HG03025 (cell line): ENCODE results near the gene MYH9.
A peak's percentile ranks its signal among the peaks of the same experiment; 100 is the strongest.
"Not testable (repeated sequence)": the region's sequence is repeated elsewhere in the genome, so short reads cannot be mapped to it uniquely, and the experiment has no call there.

Experiments used
- ATAC-seq: cut with Tn5 transposase; IDR thresholded peaks from one replicate; pipeline ENCODE4 v1.9.1; 2021; ENCODE audit warnings: mild to moderate bottlenecking, moderate library complexity; ENCODE audit not compliant: unreplicated experiment, low FRiP score

MYH9 gene

DNA sequence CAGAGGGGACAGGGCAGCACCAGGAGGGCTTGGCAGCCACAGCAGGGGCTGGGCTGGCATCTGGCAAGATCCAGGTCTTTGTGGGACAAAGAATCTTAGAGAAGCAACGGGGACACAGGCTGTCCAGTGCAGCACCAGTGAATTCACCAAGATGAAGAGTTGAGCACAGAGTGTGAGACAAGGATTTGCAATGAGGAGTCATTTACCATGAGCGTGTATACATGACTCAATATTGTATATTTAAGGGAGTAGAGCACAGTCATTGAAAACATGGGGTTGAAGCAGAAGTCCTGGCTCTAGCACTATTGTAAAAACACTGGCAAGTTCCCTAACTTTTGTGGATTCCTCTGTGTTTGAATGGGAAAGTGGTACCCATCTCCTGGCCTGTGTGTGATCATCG, 131.3 kb downstream of the MYH9 start:
- no peak for ATAC-seq

DNA sequence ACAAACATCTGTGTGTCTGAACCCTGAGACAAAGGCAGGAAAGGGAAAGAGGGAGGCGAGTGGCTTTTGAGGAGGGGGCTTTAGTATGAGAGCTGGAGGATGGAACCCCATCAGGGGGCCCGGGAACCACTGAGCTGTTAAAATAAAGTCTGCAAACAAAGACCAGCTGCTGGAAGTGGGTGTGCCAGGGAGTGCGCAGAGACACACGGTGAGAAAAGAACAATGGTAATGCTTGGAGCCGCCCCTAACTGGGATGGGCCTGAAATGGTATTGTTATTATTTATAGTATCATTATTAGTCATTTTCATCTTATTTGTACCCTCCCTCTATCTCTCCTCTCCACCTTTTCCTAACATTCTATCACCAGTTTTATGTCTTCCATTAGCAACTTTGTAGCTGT, 132.2 kb downstream of the MYH9 start:
- ATAC-seq = not testable (repeated sequence)

DNA sequence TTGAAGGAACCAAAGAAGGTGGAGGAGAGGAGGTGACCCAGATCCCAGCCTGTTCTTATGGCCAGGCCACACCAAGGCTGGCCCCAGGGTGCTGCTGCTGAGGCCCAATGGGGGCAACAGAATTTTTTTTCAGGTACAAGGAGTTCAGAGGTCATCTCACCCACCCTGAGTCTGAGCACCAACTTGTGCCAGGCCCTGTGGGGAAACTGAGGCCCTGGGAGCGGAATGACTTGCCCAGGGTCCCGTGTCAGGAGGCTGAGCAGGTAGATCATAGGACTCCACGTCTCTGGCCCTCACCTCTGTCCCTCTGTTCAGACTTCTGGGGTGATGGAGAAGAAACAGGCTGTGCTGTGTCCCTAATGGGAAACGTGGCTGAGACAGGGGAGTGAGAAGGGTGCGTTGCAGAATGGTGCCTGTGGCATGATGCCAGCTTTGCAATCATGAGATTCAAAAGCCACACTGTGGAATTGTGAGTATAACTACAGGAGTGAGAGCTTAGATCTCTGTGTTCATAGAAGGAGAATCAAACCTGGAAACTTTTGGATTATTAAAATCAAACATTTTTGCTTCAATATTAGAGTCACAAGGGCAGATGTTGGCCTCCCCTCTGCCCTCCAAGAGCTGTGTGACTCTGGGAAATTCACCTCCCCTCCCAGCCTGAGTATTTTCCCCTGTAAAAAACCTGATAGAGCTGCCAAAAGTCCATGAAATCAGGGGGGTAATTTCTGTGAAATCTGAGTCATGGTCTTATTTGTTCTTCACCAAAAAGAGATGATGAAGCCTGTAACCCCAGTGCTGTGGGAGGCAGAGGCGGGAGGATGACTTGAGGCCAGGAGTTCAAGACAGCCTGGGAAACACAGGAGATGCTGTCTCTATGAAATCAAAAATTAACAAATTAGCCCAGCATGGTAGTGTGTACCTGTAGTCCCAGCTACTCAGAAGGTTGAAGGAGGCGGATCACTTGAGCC, 134.0 kb downstream of the MYH9 start:
- ATAC-seq = no peak

DNA sequence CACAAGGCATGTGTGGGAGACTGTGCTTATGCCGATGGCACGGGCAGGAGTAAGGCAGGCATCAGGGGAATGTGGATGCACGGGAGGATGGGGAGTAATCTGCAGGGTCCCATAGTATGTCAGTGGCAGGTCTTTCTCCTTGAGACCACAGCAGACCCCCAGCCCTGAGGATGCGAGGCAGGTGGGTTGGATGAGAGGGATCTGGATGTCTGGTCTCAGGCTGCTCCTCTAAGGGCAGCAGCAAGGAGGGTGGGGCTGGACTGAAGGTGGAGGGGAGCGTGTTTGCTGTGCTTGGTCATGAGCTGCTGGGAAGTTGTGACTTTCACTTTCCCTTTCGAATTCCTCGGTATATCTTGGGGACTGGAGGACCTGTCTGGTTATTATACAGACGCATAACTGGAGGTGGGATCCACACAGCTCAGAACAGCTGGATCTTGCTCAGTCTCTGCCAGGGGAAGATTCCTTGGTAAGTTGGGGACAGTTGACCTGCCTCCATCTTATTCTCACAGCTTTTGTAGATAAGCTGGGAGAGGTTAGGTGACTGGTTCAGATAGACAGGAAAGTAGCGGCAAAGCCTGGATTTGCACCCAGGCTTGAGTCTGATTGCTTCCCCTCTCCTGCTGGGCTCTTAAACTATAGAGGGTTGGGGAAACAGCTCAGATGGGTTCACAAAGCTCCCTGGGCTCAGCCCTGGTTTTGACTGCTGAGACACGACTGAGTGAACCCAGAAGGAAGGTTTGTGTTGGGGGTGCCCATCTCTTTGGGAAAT, 134.8 kb downstream of the MYH9 start, which contains the start of gene APOL1:
TSS of gene APOL1 (plus strand) at position 380 of the 769 bp plus-strand sequence. CDS start 1,823 bp downstream, outside the sequence.
- ATAC-seq = no peak

GRCh38 chr22:36251979-36252608, 135.7 kb downstream of the MYH9 start:
- ATAC-seq = not testable (repeated sequence)

DNA sequence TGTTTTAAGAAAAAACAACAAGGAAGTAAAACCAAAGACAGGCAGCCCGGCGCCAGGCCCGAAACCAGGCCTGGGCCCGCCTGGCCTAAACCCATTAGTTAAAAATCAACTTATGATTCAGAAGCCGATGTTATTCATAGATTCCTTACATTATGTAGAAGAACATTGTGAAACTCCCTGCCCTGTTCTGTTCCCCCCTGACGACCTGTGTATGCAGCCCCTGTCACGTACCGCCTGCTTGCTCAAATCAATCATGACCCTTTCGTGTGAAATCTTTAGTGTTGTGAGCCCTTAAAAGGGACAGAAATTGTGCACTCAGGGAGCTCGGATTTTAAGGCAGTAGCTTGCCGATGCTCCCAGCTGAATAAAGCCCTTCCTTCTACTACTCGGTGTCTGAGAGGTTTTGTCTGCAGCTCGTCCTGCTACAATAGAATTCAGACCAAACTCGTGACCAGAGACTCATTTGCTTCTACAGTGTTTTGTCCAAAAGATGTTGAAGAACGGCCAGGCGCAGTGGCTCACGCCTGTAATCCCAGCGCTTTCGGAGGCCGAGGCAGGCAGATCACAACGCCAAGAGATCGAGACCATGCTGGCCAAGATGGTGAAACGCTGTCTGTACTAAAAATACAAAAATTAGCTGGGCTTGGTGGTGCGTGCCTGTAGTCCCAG, 137.3 kb downstream of the MYH9 start:
- not testable (repeated sequence) for ATAC-seq

- ATAC-seq = no peak
Observed at GRCh38 chr22:36249160-36249559, 138.6 kb downstream of the MYH9 start.

DNA sequence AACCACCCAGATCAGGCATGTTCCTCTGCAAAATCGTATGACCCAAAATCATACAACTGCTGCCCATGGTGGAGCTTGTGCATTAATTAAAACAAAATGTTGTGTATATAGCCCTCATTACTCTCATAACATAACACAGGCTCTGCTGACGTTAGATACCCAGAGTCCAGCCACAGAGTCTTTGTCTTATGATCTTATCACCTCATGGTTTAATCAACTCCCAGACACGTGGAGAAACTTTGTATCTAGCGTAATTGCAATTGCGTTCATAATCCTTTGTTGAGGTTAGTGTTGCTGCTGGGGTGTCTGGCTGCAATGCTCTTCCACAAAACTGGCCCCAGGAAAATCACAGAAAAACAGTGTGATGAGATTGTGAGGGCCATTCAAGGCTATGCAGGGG, 139.8 kb downstream of the MYH9 start:
- no peak for ATAC-seq

DNA sequence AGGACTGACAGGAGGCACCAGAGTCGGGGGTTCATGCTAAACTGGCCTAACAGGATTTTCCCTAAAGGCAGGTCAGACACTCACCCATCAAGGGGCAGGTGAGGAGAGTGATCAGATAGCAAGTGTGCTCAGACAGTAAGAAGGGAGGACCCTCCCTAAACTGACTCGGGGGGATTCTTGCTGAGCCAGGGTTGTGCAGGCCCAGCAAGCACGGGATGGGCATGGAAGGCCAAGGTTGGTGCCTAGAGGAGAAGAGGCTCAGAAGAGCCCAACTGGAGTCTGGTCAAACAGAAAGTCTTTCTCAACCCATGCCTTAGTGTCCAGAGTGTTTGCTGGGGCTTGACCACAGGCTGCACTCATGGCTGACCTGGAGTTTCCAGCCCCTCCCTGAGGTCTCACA, 141.0 kb downstream of the MYH9 start:
- ATAC-seq = no peak

- ATAC-seq = no peak
Observed at GRCh38 chr22:36245805-36246356, 141.9 kb downstream of the MYH9 start.

DNA sequence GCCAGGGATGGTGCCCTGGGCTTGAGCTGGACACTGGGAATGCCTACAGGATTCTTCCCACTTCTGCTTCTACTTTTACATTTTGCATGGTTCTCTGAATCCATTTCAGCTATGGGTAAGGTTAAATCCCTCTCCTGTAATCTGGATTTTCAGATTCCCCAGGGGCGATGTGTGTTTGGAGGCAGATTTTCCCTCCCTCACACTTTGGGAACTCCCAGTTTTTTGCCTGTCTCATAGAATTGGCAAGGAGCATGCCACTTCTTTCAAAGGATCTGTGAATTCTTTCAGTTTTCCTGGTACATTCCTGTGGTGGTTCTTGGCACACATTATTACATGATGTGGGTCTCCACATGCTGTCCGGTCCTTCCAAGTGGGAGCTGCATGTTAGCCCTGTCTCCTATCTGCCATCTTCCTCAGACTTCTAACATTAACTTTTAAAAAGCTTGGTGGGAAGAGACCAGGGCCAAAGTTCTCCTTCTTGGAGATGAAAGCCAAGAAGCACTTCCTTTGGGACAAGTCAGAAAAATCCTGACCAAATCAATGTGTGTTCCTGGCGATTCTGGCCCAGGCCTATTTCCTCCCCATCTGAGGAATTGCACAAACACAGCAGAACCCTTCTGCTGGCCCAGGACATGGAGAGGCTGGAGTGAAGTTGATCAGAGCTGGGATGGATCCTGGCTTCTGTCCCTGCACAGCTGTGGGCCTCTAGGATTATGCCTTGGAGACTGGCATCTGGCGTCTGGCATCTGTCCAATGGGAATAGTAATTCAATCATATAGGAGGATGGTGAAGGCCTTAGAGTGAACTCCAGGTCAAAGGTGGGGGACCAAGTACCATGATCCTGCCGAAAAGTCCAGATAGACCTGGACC, 143.0 kb downstream of the MYH9 start:
- no peak for ATAC-seq

DNA sequence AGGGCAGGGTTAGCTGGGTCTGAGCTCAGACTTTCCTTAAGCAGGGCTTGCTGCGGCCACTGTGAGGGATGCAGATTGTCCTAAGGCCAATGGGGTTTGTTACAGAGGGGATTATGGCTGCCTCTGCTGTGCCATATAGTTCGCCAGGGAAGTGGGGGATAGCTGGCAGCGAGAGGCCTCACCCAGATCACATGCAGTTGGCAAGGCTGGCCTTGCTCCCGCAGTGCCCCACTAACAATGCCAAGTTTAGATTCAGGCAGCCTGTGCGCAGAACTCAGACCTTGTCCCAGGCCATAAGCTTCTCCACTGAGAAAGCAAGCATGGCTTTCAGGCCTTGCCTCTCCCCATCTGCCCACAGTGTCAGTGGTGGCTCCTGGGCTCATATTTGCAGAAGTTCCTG, 143.8 kb downstream of the MYH9 start:
- no peak for ATAC-seq

GRCh38 chr22:36239401-36240171, 148.2 kb downstream of the MYH9 start, which contains the start of gene APOL2:
Gene APOL2 (minus strand): TSS chr22:36239527. CDS start chr22:36233162, 6,365 bp downstream.
- peak; percentile 83 for ATAC-seq

DNA sequence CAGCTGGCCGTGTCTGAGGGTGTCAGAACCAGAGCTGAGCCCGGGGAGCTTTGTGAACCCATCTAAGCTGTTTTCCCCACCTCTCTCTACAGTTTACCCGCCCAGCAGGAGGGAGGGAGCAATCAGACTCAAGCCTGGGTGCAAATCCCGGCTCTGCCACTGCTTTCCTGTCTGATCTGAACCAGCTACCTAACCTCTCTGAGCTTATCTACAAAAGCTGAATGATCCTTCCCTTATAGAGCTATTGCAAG, 148.7 kb downstream of the MYH9 start:
- ATAC-seq = no peak

GRCh38 chr22:36238373-36239149, 149.2 kb downstream of the MYH9 start:
- no peak for ATAC-seq

- no peak for ATAC-seq
Observed at GRCh38 chr22:36237462-36238372, 150.1 kb downstream of the MYH9 start.
